Measurements from ENCODE around the gene CHAD.

CHAD gene

GRCh38 chr17:50502301-50502990 is 33.8 kb upstream of the CHAD start:
- no peaks in the 10 kb centered on the region for H3K4me1 ChIP-seq (ENCODE audit: insufficient read depth, low read length)

DNA sequence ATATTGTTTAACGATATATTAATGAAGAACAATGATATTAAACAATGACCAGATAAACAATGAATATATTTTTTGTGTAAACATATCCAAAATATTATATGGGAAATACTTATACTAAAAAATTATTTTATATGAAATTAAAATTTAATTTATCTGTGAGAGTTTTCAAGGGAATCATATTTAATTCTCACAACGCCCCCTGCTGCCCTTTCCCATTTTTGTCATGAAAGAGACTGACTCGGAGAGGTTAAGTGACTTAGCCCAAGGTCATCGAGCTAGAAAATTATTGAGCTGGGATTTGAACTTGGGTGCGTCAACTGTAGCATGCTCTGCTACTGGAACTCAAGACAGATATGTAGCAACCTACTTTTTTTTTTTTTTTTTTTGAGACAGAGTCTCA is 32.4 kb upstream of the CHAD start:
- no peaks in the 10 kb centered on the region for H3K4me1 ChIP-seq (ENCODE audit: insufficient read depth, low read length)
- H3K27me3 ChIP-seq (ENCODE audit: insufficient read depth, low read length) = peaks cover 12% of the 10 kb centered on the region
- H2AFZ ChIP-seq (ENCODE audit: low read depth, low read length) = no peak overlapping the region
- H3K9me3 ChIP-seq (ENCODE audit: low read length) = no peaks in the 10 kb centered on the region
- no peaks in the 10 kb centered on the region for H3K36me3 ChIP-seq (ENCODE audit: insufficient read depth, low read length)
- no peak overlapping the region for H3K4me3 ChIP-seq (ENCODE audit: low read length)

More at GRCh38 chr17:50502301-50502990, 33.8 kb upstream of the CHAD start:
- Histone ChIP-seq H3K9me3 (ENCODE audit: low read length) (no peaks in the 10 kb centered on the region), H2AFZ (ENCODE audit: low read depth, low read length) (no peak overlapping the region), H3K27me3 (ENCODE audit: insufficient read depth, low read length) (peaks cover 14% of the 10 kb centered on the region), H3K4me3 (ENCODE audit: low read length) (no peak overlapping the region), H3K36me3 (ENCODE audit: insufficient read depth, low read length) (no peaks in the 10 kb centered on the region)

- H3K4me3 ChIP-seq (ENCODE audit: low read length) = no peak overlapping the region
- no peaks in the 10 kb centered on the region for H3K9me3 ChIP-seq (ENCODE audit: low read length)
- no peaks in the 10 kb centered on the region for H3K4me1 ChIP-seq (ENCODE audit: insufficient read depth, low read length)
- peaks cover 4% of the 10 kb centered on the region for H3K27me3 ChIP-seq (ENCODE audit: insufficient read depth, low read length)
- H2AFZ ChIP-seq (ENCODE audit: low read depth, low read length) = no peak overlapping the region
- H3K36me3 ChIP-seq (ENCODE audit: insufficient read depth, low read length) = no peaks in the 10 kb centered on the region
These were observed 31.0 kb upstream of the CHAD start for GRCh38 chr17:50499721-50500120.

GRCh38 chr17:50499270-50499669 is 30.6 kb upstream of the CHAD start:
- peaks cover 4% of the 10 kb centered on the region for H3K27me3 ChIP-seq (ENCODE audit: insufficient read depth, low read length)
- H2AFZ ChIP-seq (ENCODE audit: low read depth, low read length) = no peak overlapping the region
- H3K36me3 ChIP-seq (ENCODE audit: insufficient read depth, low read length) = no peaks in the 10 kb centered on the region
- H3K4me3 ChIP-seq (ENCODE audit: low read length) = no peak overlapping the region
- no peaks in the 10 kb centered on the region for H3K9me3 ChIP-seq (ENCODE audit: low read length)
- no peaks in the 10 kb centered on the region for H3K4me1 ChIP-seq (ENCODE audit: insufficient read depth, low read length)

DNA sequence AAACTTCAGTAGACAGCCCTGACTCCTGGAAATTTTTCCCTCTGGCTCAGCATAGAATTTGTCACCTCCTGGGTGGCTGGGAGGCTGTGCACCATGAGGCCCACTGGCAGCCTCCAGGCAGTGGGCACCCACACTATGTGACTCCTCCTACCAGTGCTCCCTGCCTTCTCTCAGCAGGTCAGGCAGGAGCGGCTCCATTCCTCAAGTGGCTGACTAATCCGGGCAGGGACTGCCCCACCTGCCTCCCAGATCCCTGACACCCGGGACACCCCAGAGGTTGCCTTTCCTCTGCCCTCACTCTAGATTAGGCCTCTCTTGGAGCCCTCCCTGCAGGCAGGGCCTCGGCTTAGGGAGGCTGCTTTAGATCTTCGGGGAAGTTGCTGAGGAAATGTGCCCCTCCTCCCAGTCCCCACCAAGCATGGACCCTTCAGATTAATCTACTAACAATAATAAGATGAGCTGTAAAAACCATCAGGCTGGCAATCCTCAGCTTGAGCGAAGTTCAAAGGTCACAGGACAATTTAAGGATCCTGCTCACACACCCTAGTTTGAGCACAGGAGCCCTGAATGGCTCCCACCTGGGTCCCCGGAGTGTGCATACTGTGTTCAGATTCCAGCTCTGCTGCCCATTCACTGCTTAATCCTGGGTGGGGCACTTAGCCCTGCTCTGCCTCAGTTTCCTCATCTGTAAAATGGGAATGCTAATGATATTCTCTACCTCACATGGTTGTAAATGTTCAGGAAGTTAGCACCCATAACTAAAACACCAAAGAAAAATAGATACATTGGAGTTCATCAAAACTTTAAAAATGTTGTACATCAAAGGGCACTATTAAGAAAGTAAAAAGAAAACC is 29.6 kb upstream of the CHAD start:
- no peak overlapping the region for H2AFZ ChIP-seq (ENCODE audit: low read depth, low read length)
- no peaks in the 10 kb centered on the region for H3K9me3 ChIP-seq (ENCODE audit: low read length)
- no peaks in the 10 kb centered on the region for H3K4me1 ChIP-seq (ENCODE audit: insufficient read depth, low read length)
- H3K27me3 ChIP-seq (ENCODE audit: insufficient read depth, low read length) = peaks cover 4% of the 10 kb centered on the region
- H3K36me3 ChIP-seq (ENCODE audit: insufficient read depth, low read length) = no peaks in the 10 kb centered on the region
- no peak overlapping the region for H3K4me3 ChIP-seq (ENCODE audit: low read length)

DNA sequence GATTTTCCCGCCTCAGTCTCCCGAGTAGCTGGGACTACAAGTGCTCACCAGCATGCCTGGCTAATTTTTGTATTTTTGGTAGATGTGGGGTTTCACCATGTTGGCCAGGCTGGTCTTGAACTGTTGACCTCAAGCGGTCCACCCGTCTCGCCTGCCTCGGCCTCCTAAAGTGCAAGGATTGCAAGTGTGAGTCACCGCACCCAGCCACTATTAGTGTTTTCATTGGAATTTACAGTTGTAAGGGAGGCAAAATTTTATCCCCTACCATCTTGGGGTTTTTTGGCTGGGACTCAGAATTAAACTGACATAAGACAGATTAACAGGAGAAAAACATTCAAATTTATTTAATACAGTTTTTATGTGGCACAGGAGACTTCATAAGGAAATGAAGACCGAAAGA is 27.2 kb upstream of the CHAD start:
- Histone ChIP-seq H3K36me3 (ENCODE audit: insufficient read depth, low read length) (no peaks in the 10 kb centered on the region), H3K9me3 (ENCODE audit: low read length) (no peaks in the 10 kb centered on the region), H2AFZ (ENCODE audit: low read depth, low read length) (no peak overlapping the region), H3K27me3 (ENCODE audit: insufficient read depth, low read length) (no peaks in the 10 kb centered on the region), H3K4me1 (ENCODE audit: insufficient read depth, low read length) (no peaks in the 10 kb centered on the region), H3K4me3 (ENCODE audit: low read length) (no peak overlapping the region)

GRCh38 chr17:50495217-50495823 is 26.6 kb upstream of the CHAD start:
- Histone ChIP-seq H3K4me1 (ENCODE audit: insufficient read depth, low read length) (no peaks in the 10 kb centered on the region), H3K36me3 (ENCODE audit: insufficient read depth, low read length) (no peaks in the 10 kb centered on the region), H2AFZ (ENCODE audit: low read depth, low read length) (no peak overlapping the region), H3K27me3 (ENCODE audit: insufficient read depth, low read length) (no peaks in the 10 kb centered on the region), H3K4me3 (ENCODE audit: low read length) (no peak overlapping the region), H3K9me3 (ENCODE audit: low read length) (no peaks in the 10 kb centered on the region)

DNA sequence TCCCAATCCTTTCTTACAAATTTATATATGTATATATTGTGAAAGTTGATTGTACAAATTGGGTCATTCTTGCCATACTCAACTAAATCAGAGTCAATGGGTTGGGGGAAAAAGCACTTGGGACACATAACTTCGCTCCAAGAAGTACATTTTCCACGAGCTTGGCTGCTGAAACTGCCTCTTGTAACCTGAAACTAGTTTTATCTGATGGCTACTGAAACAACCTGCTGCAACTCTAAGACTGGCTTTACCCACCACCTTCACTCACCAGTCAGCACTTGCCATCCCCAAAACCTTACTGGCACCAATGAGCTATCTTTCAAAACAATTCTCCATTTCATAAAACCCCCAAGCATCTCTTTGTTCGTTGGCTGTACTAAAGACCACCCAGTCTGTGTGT is 25.1 kb upstream of the CHAD start:
- H3K27me3 ChIP-seq (ENCODE audit: insufficient read depth, low read length) = no peaks in the 10 kb centered on the region
- no peak overlapping the region for H2AFZ ChIP-seq (ENCODE audit: low read depth, low read length)
- H3K9me3 ChIP-seq (ENCODE audit: low read length) = no peaks in the 10 kb centered on the region
- no peak overlapping the region for H3K4me3 ChIP-seq (ENCODE audit: low read length)
- H3K36me3 ChIP-seq (ENCODE audit: insufficient read depth, low read length) = no peaks in the 10 kb centered on the region
- H3K4me1 ChIP-seq (ENCODE audit: insufficient read depth, low read length) = no peaks in the 10 kb centered on the region

DNA sequence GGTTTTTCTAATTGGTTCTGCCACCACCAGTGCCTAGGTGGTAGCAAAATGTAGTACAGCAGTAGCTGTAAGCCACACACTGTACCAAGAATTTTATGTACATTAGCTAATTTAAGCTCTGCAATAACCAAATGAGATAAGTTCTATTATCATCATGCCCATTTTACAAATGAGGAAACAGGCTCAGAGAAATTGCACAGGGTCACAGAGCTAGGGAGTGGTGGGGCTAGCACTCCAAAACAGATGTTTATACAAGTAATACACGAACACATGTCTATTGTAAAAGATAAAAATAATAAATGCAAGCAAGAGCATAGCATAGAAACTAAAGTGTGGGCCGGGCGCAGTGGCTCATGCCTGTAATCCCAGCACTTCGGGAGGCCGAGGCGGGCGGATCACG is 23.5 kb upstream of the CHAD start:
- no peaks in the 10 kb centered on the region for H3K4me1 ChIP-seq (ENCODE audit: insufficient read depth, low read length)
- H2AFZ ChIP-seq (ENCODE audit: low read depth, low read length) = no peak overlapping the region
- no peaks in the 10 kb centered on the region for H3K27me3 ChIP-seq (ENCODE audit: insufficient read depth, low read length)
- no peak overlapping the region for H3K4me3 ChIP-seq (ENCODE audit: low read length)
- H3K9me3 ChIP-seq (ENCODE audit: low read length) = no peaks in the 10 kb centered on the region
- H3K36me3 ChIP-seq (ENCODE audit: insufficient read depth, low read length) = no peaks in the 10 kb centered on the region

GRCh38 chr17:50491505-50491904 is 22.8 kb upstream of the CHAD start:
- H3K4me1 ChIP-seq (ENCODE audit: insufficient read depth, low read length) = no peaks in the 10 kb centered on the region

DNA sequence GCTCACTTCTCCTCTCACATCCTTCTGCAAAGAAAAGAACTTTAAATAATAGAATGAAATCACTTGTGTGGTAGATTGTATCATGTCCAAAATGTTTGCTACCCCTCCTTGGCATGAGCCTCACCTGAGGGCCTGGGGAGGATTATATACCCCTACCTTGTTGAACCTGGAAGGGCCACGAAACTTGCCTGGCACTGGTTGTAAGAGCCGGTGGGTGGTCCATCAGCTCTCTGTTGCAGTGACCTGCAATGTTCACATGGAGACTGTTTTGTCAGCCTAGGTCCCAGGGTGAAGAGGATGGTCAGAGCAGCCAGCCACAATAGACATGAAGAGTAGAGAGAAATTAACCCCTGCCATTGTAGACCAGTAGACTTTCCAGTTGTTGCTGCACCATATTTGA is 20.2 kb upstream of the CHAD start:
- H2AFZ ChIP-seq (ENCODE audit: low read depth, low read length) = no peak overlapping the region
- H3K27me3 ChIP-seq (ENCODE audit: insufficient read depth, low read length) = no peaks in the 10 kb centered on the region
- H3K4me1 ChIP-seq (ENCODE audit: insufficient read depth, low read length) = no peaks in the 10 kb centered on the region
- H3K36me3 ChIP-seq (ENCODE audit: insufficient read depth, low read length) = peaks cover 6% of the 10 kb centered on the region
- no peaks in the 10 kb centered on the region for H3K9me3 ChIP-seq (ENCODE audit: low read length)
- H3K4me3 ChIP-seq (ENCODE audit: low read length) = no peak overlapping the region

More at GRCh38 chr17:50491505-50491904, 22.8 kb upstream of the CHAD start:
- Histone ChIP-seq H3K4me3 (ENCODE audit: low read length) (no peak overlapping the region), H3K36me3 (ENCODE audit: insufficient read depth, low read length) (no peaks in the 10 kb centered on the region), H3K27me3 (ENCODE audit: insufficient read depth, low read length) (no peaks in the 10 kb centered on the region), H3K9me3 (ENCODE audit: low read length) (no peaks in the 10 kb centered on the region), H2AFZ (ENCODE audit: low read depth, low read length) (no peak overlapping the region)

DNA sequence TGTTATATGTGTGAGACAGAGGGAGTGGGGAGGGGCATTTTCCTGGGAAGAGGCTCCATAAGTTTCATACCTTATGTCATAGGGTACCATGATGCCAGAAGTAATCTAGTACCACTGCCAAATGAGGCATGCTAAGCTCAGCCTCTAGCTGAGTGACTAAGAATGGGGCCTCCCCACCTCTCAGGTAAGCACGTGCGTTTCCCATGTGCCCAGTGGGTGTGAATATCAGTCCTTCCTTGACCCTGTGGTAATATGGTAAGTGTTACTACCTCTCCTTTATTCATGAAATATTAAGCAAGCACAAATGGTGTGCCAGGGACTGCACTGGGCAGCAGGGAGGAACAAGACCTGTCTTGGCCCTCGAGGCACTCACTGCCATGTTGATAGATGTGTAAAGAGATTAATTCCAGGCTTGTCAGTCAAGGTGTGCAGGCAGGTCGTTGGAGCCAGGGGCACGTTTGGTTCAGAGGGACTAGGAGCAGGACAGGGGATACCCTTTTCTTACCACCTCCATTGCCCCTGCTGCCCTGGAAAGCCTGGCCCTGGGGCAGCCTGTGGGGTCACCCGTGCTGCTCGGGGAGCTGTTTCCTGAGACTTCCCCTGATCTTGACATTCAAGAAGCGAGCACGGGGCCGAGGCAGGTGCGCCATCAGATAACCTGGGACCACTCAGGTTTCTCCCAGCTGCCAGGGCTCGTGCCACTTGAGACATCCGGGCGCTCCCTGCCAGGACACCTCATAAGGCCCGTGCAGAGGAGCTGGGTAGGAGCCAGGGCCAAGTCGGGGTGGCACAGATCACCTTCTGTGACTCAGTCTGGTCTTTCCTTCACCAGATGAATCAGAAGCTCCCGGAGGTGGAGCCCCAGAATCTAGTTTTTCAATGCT is 18.8 kb upstream of the CHAD start:
- Histone ChIP-seq H3K4me3 (ENCODE audit: low read length) (no peak overlapping the region), H3K27me3 (ENCODE audit: insufficient read depth, low read length) (no peaks in the 10 kb centered on the region), H3K36me3 (ENCODE audit: insufficient read depth, low read length) (peaks cover 9% of the 10 kb centered on the region), H3K9me3 (ENCODE audit: low read length) (no peaks in the 10 kb centered on the region), H2AFZ (ENCODE audit: low read depth, low read length) (no peak overlapping the region), H3K4me1 (ENCODE audit: insufficient read depth, low read length) (no peaks in the 10 kb centered on the region)
